ENCODE results near the gene NAPSA.

Gene NAPSA

DNA sequence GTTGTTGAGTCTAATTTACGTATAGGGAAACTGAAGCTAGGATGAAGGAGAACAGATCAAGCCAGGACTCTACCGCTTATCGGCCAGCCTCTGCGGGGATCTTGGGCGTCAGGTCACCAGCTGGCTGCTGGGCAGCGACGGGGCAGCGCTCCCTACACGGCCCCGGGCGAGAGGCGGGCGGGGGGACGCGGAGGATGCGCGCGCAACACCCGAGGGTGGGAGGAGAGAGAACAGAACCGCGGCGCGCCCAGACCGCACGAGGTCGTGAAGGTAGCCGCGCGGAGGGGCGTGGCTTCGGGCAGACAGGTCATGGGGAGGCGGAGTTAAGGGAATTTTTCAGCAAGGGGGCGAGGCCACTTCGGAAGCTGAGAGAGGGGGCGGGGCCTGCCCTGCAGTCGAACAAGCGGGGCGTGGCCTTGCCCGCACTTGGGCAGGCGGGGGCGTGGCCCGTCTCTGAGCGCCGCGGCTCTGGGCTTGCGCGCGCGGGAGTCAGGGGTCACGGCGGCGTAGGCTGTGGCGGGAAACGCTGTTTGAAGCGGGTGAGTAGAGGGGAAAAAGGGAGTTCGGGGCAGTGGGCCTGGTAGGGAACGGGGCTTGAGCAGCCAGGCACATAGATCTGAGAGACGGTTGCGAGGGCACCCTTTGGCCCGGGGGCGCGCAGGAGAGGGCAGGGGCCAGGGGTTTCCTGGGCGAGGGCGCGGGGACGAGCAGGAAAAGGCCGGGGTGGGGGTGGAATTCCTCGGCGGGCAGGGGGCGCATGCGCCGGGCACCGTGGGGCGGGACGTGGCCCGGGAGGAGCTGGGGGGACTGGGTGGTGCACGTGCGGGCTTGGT is 18.6 kb upstream of the NAPSA start, which contains the start of gene POLD1:
POLD1 (plus strand) TSS at position 496 of the 833 bp plus-strand sequence. CDS start 14,505 bp downstream, outside the sequence.
- peak; percentile 98 for DNase-seq

DNA sequence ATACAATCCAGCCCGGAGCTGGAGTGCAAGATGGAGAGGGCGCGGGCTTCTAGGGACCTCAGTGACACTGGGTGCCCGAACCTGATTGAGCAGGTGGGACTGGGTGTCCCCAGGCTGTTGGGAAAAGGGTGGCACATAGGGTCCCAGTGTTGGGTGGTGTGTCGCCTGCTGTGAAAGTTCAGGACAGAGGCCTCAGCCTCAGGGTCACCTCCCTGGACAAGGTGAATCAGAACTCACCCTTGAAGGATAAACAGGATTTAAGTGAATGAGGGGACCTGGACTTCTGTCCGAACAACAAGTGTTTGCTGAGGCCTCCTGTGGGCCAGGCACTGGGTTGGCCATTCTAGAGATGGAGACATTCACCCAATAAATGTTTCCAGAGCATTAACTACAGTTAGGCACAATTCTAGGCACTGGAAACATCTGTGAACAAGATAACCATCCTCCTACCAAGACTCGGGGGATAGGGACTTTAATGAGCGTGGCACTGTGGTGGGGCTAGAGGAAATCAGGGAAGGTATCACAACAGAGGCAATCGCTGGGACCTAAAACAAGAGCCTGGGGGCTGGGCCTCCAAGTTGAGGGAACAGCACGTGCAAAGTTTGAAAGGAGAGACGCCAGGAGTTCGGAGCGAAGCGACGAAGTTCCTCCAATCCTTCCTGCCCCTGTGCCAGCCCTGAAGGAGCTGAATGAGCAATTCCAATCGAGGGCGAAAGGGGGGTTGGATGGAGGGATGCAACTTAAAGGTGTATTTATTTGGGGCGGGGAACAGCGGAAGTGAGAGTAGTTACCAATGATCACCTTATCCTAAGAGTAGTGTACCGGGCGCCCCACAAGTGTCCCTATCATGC is 17.8 kb upstream of the NAPSA start:
- no peak for DNase-seq

DNA sequence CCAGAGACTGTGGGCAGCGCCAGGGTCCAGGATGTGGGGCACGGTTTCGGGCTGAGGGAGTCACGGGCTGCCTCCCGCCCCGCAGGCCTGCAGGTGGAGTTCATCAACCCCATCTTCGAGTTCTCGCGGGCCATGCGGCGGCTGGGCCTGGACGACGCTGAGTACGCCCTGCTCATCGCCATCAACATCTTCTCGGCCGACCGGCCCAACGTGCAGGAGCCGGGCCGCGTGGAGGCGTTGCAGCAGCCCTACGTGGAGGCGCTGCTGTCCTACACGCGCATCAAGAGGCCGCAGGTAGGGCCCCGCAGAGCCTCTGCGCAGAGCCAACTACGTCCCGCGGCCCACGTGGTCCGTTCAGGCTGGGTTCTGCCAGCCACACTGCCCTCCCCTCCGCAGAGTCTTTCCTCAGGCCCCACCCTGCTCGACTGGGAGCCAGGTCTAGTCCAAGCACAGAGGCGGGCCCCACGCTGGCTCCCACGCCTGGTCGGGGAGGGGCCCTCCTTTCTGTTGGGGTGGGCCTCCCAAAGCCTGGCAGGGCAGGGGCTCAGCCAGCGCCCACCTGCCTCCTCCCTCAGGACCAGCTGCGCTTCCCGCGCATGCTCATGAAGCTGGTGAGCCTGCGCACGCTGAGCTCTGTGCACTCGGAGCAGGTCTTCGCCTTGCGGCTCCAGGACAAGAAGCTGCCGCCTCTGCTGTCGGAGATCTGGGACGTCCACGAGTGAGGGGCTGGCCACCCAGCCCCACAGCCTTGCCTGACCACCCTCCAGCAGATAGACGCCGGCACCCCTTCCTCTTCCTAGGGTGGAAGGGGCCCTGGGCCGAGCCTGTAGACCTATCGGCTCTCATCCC is 16.7 kb upstream of the NAPSA start:
- no peak for DNase-seq

DNA sequence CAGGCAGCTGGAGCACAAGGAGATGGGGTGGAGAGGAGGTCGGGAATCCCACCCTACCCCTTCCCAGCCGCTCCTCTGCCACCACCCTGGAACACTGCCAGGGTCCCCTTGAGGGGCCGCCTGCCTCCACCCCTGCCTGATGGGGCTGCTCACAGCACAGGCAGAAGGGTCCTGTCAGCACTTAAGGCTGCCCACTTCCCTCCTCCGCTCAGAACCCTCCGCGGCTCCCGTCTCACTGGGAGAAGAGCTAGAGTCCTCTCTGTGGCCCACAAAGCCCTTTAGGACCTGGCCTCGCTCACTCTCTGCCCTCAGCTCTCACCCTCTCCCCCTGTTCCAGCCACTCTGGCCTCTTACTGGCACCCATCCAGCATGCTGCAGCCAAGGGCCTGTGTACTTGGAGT is 15.3 kb upstream of the NAPSA start:
- DNase-seq: no peak

DNA sequence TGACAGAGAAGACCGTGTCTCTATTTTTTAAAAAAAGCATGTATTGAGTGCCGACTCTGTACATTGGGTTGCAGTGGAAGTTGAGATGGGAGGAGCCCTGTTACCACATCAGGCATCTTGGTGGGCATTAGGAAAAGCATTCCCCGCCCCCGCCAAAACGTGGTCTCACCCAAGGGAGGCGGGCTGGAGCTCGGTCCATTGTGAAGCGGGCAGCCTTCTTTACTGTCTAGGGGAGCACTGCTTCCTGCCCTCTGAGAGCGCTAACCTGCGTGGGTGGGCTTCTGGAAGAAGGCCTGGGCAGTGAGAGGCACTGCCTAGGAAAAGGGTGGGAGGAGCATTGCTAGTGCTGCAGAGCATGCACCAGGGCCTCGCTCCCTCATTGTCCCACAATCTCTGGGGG is 14.7 kb upstream of the NAPSA start:
- no peak for DNase-seq

GRCh38 chr19:50379602-50380001 is 14.2 kb upstream of the NAPSA start:
- DNase-seq: no peak

- no peak for DNase-seq
Measured at GRCh38 chr19:50378863-50379236, 13.4 kb upstream of the NAPSA start.

- DNase-seq: no peak
Measured at GRCh38 chr19:50378169-50378862, 12.9 kb upstream of the NAPSA start.

GRCh38 chr19:50377517-50377916 is 12.1 kb upstream of the NAPSA start:
- no peak for DNase-seq

GRCh38 chr19:50377051-50377461 is 11.6 kb upstream of the NAPSA start:
- DNase-seq: no peak

DNA sequence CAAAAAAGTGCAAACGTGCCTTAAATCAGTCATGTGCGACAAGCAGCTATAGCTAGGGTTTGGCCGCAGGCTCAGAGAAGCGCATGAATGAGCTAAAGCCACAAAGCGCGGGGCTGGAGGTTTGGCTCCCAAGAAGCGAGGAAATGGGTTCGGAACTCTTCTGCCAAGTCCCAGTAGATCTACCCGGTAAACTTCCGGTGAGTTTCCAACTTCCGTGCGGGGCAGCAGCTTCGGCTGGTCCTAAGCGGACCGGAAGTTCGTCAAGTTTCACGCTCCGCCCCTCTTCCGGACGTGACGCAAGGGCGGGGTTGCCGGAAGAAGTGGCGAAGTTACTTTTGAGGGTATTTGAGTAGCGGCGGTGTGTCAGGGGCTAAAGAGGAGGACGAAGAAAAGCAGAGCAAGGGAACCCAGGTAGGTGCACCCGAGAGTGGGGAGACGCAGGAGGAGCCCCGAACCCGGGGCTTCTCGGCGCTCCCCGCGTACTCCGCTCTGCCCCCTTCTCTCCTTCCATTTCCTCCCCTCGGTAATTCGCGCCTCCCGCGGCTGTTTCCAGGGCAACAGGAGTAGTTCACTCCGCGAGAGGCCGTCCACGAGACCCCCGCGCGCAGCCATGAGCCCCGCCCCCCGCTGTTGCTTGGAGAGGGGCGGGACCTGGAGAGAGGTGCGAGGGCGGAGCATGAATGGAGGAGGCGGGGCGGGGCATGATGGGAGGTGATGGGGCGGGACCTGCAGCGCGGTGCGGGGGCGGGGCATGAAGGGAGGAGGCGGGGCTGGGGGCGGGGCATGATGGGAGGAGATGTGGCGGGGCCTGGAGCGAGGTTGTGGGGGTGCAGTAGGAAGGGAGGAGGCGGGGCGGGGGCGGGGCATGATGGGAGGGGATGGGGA is 11.0 kb upstream of the NAPSA start, which contains the start of gene NR1H2:
NR1H2 (plus strand) TSS at position 292 of the 885 bp plus-strand sequence. CDS start 1,149 bp downstream, outside the sequence.
- DNase-seq: peak; percentile 98

GRCh38 chr19:50371914-50372475 is 6.6 kb upstream of the NAPSA start:
- peak; percentile 77 for DNase-seq

DNA sequence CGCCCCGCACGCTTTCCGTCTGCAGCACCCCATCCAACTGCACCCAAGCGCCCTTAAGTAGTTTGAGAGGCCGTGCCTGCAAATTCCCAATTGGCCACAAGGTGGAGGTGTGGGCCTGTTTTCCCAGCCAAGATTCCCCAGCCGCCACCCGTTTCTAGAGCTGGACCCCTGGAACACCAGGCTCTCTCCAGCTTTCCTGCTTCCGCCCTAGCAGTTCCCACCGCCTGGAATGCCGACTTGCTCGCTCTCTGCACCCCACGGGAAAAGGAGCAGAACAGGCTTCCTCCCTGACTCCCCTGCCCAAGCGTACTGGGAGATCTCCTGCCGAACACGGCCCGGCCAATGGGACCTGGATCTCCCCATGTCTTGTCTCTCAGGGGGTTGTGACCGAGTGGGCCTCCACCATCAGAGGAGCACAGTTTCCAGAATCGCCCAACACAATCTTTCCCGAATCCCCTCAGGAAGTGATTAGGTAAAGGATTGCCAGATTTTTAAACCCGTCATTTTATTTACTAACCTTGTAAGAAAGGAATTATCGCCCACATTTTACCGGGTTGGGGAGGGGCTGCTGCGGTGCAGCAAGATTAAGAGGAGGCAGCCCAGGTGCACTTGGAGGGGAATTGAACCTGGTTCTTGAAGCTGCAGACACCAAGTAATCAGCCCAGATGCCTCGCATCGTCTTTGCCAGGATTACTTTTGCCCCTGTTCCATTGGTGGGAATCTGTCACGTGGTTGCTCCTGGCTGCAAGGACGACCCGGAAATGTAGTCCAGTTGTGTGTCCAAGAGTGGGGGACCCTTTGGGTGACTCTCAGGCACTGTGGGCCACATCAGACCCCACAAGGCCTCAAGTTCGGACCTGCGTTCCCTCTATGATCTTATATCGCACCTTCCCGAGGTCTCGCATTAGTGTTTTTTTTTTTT is 3.5 kb upstream of the NAPSA start:
- peak; percentile 89 for DNase-seq

DNA sequence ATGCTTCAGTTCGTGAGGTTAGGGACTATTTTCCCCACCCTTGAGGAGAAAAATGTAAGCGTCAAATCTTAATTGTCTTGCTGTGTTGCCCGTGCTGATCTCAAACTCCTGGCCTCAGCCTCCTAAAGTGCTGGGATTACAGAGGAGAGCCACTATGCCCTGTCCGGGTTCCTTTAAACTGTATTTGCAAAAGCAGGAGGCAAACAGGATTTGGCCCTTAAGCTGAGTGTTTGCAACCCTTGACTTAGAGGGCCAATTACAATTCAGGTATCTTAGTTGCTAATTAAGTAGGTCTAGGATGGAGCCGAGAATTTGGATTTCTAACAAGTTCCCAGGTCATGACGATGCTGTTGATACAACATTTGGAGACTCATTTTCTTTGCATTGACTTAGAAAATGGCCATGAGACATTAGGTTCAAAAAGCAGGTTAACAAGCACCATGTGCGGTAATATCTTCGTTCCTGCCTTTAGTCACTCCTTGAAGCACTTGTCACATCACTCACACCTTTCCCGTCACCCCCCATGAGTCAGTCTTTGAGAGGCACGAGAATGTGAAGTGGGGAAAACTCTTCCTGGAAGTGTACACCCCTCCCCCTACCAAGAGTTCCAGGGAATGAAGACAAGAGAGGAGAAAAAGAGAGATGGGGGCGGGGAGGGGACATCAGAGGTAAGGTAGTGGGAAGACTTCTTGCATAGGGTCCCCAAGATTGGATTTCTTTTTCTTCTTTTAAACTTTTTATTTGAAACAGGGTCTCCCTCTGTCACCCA is 2.6 kb downstream of the NAPSA start:
- DNase-seq: no peak

GRCh38 chr19:50362030-50362412 is 3.4 kb downstream of the NAPSA start:
- DNase-seq: no peak

- DNase-seq: peak; percentile 22
Measured at GRCh38 chr19:50361290-50362029, 4.0 kb downstream of the NAPSA start.

DNA sequence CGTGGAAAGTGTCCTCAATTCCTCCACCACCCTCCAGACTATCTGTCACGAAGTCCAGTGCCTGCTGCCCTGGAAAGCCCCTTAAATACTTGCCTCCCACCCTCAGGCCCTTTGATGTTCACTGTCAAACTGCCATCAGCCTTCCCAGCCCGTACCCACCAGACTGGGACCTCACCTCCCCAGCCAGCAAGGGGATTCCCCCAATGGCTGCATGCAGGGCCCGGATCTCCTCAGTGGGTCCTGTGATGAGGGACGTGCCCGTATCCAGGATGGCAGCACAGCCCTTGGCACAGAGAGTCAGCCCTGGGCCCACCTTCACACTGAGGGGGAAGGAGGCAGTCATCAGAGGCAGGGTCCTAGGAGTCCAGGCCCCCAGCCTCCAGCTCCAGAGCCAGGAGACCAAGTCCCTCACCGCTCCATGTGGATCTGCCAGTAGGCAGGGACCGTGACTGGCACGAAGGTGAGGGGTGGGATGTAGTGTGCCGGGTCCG is 6.1 kb downstream of the NAPSA start:
- no peak for DNase-seq

Data from inflammatory macrophage treated with lipopolysaccharide for 4 hours (primary cell).